Peyer's patch (tissue), 4 donors: Measurements from ENCODE around the gene GPLD1. TPM values are rescaled to one million over a fixed set of nuclear protein-coding genes. Genes with fewer than 3 reads are reported as not detected.

Source experiments
- DNase-seq, 3 donors: peaks; one replicate each; pipeline ENCODE4 v3.0.0-alpha.2; 2017 to 2019
- H3K27ac ChIP-seq, 4 donors: fragments of 200-600 bp; sonication (generic); one replicate each; pipeline ENCODE4 v1.5.1; 2016 to 2019
- H3K27me3 ChIP-seq, 2 donors: fragments of 200-600 bp; sonication (generic); one replicate each; pipeline ENCODE4 v1.5.1; 2019
- H3K36me3 ChIP-seq, 3 donors: fragments of 200-600 bp; sonication (generic); one replicate each; pipeline ENCODE4 v1.5.1; 2016 to 2019
- H3K4me1 ChIP-seq, 4 donors: fragments of 200-600 bp; sonication (generic); one replicate each; pipeline ENCODE4 v1.5.1; 2016 to 2019
- H3K4me3 ChIP-seq, 4 donors: fragments of 200-600 bp; sonication (generic); 1 replicate in 3 of 4; 2 replicates in 1 of 4; pipeline ENCODE4 v1.5.1; 2016 to 2019; ENCODE audit warnings: mild to moderate bottlenecking in 1 of 4
- H3K9me3 ChIP-seq, 4 donors: fragments of 200-600 bp; sonication (generic); one replicate each; pipeline ENCODE4 v1.5.1; 2016 to 2019; ENCODE audit warnings: mild to moderate bottlenecking in 1 of 4
- POLR2A ChIP-seq, 2 donors: fragments of 450-650 bp; IDR thresholded peaks; one replicate each; pipeline ENCODE4 v1.5.1; 2017; ENCODE audit warnings: antibody characterized with exemption in 2 of 2, mild to moderate bottlenecking in 2 of 2, moderate library complexity in 2 of 2
- total RNA-seq, 4 donors: library from RNA; depleted of rRNA; stranded (reverse); fragments of >200 nt; gene quantifications; one replicate each; pipeline ENCODE4 v1.1.0, GENCODE V29; 2016
- TF ChIP-seq, protein P1 (sequence below), 6 experiments: fragments of 450-650 bp in 4 of 6; fragments of 200-600 bp in 2 of 6; sonication (generic) in 1 of 6; IDR thresholded peaks; one replicate each; pipeline ENCODE4 v1.5.1; 2017 to 2019; ENCODE audit warnings: antibody characterized with exemption in 6 of 6, mild to moderate bottlenecking in 3 of 6, moderate library complexity in 1 of 6

The GPLD1 gene
- total RNA-seq, 4 donors from 2014 or later: 2.1 TPM; not detected in 3

DNA sequence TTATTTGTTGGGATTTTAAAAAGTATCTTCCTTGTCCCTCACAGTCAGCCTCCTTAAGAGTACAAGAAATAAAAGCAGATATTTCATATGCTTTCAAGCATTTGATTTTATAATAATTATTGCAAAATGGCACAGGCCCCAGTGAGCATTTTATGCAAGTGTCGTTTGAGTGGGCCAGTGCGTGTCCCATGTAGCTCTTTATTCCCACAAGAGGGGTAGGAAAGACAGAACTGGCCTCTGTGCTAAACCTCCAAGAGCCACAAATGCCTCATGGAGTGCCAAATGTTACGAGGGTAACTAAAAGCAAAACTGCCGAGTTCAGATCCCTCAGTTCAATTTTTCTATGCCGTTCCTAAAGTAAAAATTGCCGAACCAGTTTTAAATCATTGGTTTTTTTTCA, 12.7 kb downstream of the GPLD1 start:
- Histone ChIP-seq H3K36me3 (no peaks in the 10 kb centered on the region), H3K4me3 (no peak overlapping the region), H3K27ac (no peak overlapping the region), H3K27me3 (no peaks in the 10 kb centered on the region), H3K9me3 (no peaks in the 10 kb centered on the region), H3K4me1 (no peaks in the 10 kb centered on the region)
- TF ChIP-seq, protein P1, sequence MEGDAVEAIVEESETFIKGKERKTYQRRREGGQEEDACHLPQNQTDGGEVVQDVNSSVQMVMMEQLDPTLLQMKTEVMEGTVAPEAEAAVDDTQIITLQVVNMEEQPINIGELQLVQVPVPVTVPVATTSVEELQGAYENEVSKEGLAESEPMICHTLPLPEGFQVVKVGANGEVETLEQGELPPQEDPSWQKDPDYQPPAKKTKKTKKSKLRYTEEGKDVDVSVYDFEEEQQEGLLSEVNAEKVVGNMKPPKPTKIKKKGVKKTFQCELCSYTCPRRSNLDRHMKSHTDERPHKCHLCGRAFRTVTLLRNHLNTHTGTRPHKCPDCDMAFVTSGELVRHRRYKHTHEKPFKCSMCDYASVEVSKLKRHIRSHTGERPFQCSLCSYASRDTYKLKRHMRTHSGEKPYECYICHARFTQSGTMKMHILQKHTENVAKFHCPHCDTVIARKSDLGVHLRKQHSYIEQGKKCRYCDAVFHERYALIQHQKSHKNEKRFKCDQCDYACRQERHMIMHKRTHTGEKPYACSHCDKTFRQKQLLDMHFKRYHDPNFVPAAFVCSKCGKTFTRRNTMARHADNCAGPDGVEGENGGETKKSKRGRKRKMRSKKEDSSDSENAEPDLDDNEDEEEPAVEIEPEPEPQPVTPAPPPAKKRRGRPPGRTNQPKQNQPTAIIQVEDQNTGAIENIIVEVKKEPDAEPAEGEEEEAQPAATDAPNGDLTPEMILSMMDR (IDR thresholded peaks at IDR 0.05): no peak
- TF ChIP-seq POLR2A (IDR thresholded peaks at IDR 0.05): no peak
- no peak for DNase-seq

DNA sequence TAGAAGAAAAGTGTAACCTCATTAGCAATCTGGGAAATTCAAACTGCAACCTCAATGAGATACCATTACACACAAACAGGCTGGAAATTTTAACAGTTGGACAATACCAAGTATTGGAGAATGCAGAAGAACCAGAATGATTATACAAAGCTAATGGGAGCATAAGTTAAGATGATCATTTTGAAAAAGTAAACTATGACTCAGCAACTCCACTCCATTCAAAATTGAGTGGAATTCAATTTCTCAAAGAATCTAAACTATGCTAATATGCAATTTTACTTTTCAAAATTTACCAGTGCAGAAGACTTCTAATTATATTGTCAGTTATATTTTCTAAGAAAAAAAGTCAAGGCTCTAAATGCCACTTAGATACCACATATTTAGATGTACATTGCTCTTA, 17.2 kb downstream of the GPLD1 start:
- no peak for TF ChIP-seq POLR2A (IDR thresholded peaks at IDR 0.05)
- TF ChIP-seq, protein P1 (IDR thresholded peaks at IDR 0.05): no peak
- Histone ChIP-seq H3K27ac (no peak overlapping the region), H3K4me3 (no peak overlapping the region), H3K27me3 (no peaks in the 10 kb centered on the region), H3K4me1 (no peaks in the 10 kb centered on the region), H3K36me3 (no peaks in the 10 kb centered on the region), H3K9me3 (no peaks in the 10 kb centered on the region)
- no peak for DNase-seq

DNA sequence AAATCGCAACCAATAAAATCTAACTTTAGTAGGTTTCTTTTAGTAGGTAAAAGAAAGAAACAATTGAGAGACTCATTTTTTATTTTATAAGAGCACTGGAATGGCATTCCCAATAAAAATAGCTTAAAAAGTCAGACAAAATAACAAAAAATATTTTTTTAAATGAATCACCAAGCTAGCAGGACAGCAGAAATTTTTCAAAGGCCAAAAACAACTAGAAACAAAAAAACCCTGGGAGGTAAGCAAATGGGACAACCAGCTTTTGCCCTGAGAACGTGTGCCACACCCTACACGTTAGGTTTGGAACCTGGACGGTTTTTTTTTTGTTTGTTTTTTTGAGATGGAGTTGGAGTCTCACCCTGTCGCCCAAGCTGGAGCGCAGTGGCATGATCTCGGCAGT, 19.6 kb downstream of the GPLD1 start:
- no peak overlapping the region for H3K4me3 ChIP-seq
- H3K9me3 ChIP-seq: no peaks in the 10 kb centered on the region
- H3K27me3 ChIP-seq: no peaks in the 10 kb centered on the region
- no peak overlapping the region for H3K27ac ChIP-seq
- TF ChIP-seq, protein P1 (IDR thresholded peaks at IDR 0.05): no peak
- no peak for TF ChIP-seq POLR2A (IDR thresholded peaks at IDR 0.05)
- no peaks in the 10 kb centered on the region for H3K4me1 ChIP-seq
- H3K36me3 ChIP-seq: no peaks in the 10 kb centered on the region
- no peak for DNase-seq

- Histone ChIP-seq H3K36me3 (no peaks in the 10 kb centered on the region), H3K9me3 (no peaks in the 10 kb centered on the region), H3K4me3 (no peak overlapping the region), H3K27ac (no peak overlapping the region), H3K4me1 (no peaks in the 10 kb centered on the region), H3K27me3 (no peaks in the 10 kb centered on the region)
- no peak for TF ChIP-seq POLR2A (IDR thresholded peaks at IDR 0.05)
- TF ChIP-seq, protein P1 (IDR thresholded peaks at IDR 0.05): no peak
- DNase-seq: no peak
Observed at GRCh38 chr6:24464253-24465038, 24.9 kb downstream of the GPLD1 start.

GRCh38 chr6:24460966-24461365, 28.4 kb downstream of the GPLD1 start:
- no peaks in the 10 kb centered on the region for H3K36me3 ChIP-seq
- H3K4me3 ChIP-seq: no peak overlapping the region
- DNase-seq: no peak
- H3K4me1 ChIP-seq: no peaks in the 10 kb centered on the region
- no peaks in the 10 kb centered on the region for H3K27me3 ChIP-seq
- no peak overlapping the region for H3K27ac ChIP-seq
- H3K9me3 ChIP-seq: no peaks in the 10 kb centered on the region
- TF ChIP-seq, protein P1 (IDR thresholded peaks at IDR 0.05): no peak
- TF ChIP-seq POLR2A (IDR thresholded peaks at IDR 0.05): no peak
